SK-N-SH (cell line): ENCODE results near the gene IQGAP2.

Experiments
- EP300 ChIP-seq, 2 experiments: IDR thresholded peaks; 2 replicates each; pipeline versions ENCODE4 v1.4.0 to v1.6.1; 2012; ENCODE audit warnings: borderline replicate concordance in 1 of 2, low read depth in 1 of 2, low read length in 1 of 2
- MXI1 ChIP-seq: IDR thresholded peaks from 2 replicates; pipeline ENCODE4 v1.6.1; 2012; ENCODE audit warnings: mild to moderate bottlenecking, low read depth, low read length, improper control_type of control experiment
- RAD21 ChIP-seq: IDR thresholded peaks from 2 replicates; pipeline ENCODE4 v1.6.1; 2012; ENCODE audit warnings: mild to moderate bottlenecking, low read length
- REST ChIP-seq: IDR thresholded peaks from 2 replicates; pipeline ENCODE4 v1.6.1; 2012; ENCODE audit warnings: mild to moderate bottlenecking, low read depth, low read length, moderate library complexity
- TAF1 ChIP-seq: IDR thresholded peaks from 2 replicates; pipeline ENCODE4 v1.6.1; 2012; ENCODE audit warnings: low read depth, mild to moderate bottlenecking, low read length, moderate library complexity, borderline replicate concordance

GRCh38 chr5:76497986-76498717 is 95.1 kb downstream of the IQGAP2 start:
- TF ChIP-seq MXI1, result no peak
- TF ChIP-seq TAF1, result no peak
- TF ChIP-seq RAD21, result no peak
- TF ChIP-seq REST, result no peak
- TF ChIP-seq EP300 (IDR thresholded peaks at IDR 0.05; ENCODE audit: borderline replicate concordance in 1 of 2, low read depth in 1 of 2, low read length in 1 of 2), result no peak
